Karpas-422 (cell line): ENCODE measurements around the gene SUSD6. TPM values are rescaled to one million over a fixed set of nuclear protein-coding genes. Genes with fewer than 3 reads are reported as not detected.

Experiments
- DNase-seq: peaks from one replicate; pipeline ENCODE4 v3.0.0-alpha.2; 2015
- H2AFZ ChIP-seq: fragments of 200-600 bp; sonication (generic); 2 replicates; pipeline ENCODE4 v1.6.1; 2014; ENCODE audit warnings: antibody characterized with exemption, low read length, mixed read lengths
- H3K27ac ChIP-seq: fragments of 200-600 bp; sonication (generic); 2 replicates; pipeline ENCODE4 v1.5.1; 2014; ENCODE audit warnings: mild to moderate bottlenecking, low read length, moderate library complexity
- H3K27me3 ChIP-seq: fragments of 200-600 bp; sonication (generic); 2 replicates; pipeline ENCODE4 v1.6.1; 2014; ENCODE audit warnings: low read length, mixed read lengths
- H3K36me3 ChIP-seq: fragments of 200-600 bp; sonication (generic); 2 replicates; pipeline ENCODE4 v1.6.1; 2014; ENCODE audit warnings: low read length, mixed read lengths; ENCODE audit not compliant: insufficient read depth
- H3K4me1 ChIP-seq: fragments of 200-600 bp; sonication (generic); 2 replicates; pipeline ENCODE4 v1.6.1; 2014; ENCODE audit warnings: mild to moderate bottlenecking, low read length, mixed read lengths
- H3K4me2 ChIP-seq: fragments of 200-600 bp; sonication (generic); 2 replicates; pipeline ENCODE4 v1.6.1; 2014; ENCODE audit warnings: low read length, low read depth, mild to moderate bottlenecking; ENCODE audit not compliant: poor library complexity, severe bottlenecking
- H3K4me3 ChIP-seq: fragments of 200-600 bp; sonication (generic); 2 replicates; pipeline ENCODE4 v1.5.1; 2014; ENCODE audit warnings: mild to moderate bottlenecking, antibody characterized with exemption, low read length, mixed read lengths
- H3K79me2 ChIP-seq: fragments of 200-600 bp; sonication (generic); 2 replicates; pipeline ENCODE4 v1.6.1; 2014; ENCODE audit warnings: mild to moderate bottlenecking, low read length, mixed read lengths
- H3K9ac ChIP-seq: fragments of 200-600 bp; sonication (generic); 2 replicates; pipeline ENCODE4 v1.6.0; 2014; ENCODE audit warnings: low read length
- H3K9me2 ChIP-seq: fragments of 200-600 bp; sonication (generic), shearing (Covaris generic); replicated peaks from 2 replicates; pipeline ENCODE4 v1.6.0; 2014; ENCODE audit warnings: mild to moderate bottlenecking, low read length, moderate library complexity; ENCODE audit not compliant: insufficient read depth
- H3K9me3 ChIP-seq: fragments of 300-700, 200-600 bp; sonication (generic); 2 replicates; pipeline ENCODE4 v1.6.1; 2014; ENCODE audit warnings: low read length, mixed read lengths
- H4K20me1 ChIP-seq: fragments of 200-600 bp; sonication (generic); 2 replicates; pipeline ENCODE4 v1.6.1; 2014; ENCODE audit warnings: mild to moderate bottlenecking, antibody characterized with exemption, low read length, low read depth; ENCODE audit not compliant: insufficient read depth
- total RNA-seq: library from RNA; depleted of rRNA; stranded (reverse); fragments of >200 nt; shearing (Covaris generic); gene quantifications from 2 replicates; pipeline ENCODE4 v1.2.3, GENCODE V29; 2014; ENCODE audit warnings: low replicate concordance

The SUSD6 gene
- total RNA-seq, 1 experiment from 2014 or later = 46.0 TPM

DNA sequence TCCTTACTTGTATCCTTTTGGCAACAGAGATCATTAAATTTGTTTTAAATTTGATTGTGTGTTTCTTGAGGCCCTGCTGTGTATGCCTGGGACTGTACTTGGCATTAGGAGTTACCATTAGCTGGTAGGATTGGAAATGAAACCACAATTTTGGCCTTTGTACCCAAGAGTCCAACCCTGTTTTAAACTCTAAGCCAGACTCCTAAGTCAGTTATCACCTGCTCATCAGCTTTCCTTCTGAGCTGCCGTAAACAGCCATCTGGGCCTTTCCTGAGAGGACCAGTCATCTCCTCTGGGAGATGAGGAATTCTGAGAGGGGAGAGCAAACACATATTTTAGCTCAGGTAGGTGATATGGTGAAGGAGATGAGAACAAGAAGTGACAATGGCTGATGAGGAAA is 81.2 kb downstream of the SUSD6 start:
- peaks cover 96% of the 10 kb centered on the region for H3K4me1 ChIP-seq
- no peaks in the 10 kb centered on the region for H3K9me2 ChIP-seq
- H3K27ac ChIP-seq = peak overlapping the region; percentile 90
- H2AFZ ChIP-seq = no peak overlapping the region
- no peaks in the 10 kb centered on the region for H3K27me3 ChIP-seq
- peak overlapping the region; percentile 75 for H3K4me2 ChIP-seq
- H3K36me3 ChIP-seq = no peaks in the 10 kb centered on the region
- H3K9ac ChIP-seq = peak overlapping the region; percentile 59
- H3K4me3 ChIP-seq = peak overlapping the region; percentile 26; the same call in 1 of the 2 replicates
- H4K20me1 ChIP-seq = no peaks in the 10 kb centered on the region; the same call in 1 of the 2 replicates
- H3K9me3 ChIP-seq = no peaks in the 10 kb centered on the region
- DNase-seq = no peak
- peaks cover 97% of the 10 kb centered on the region for H3K79me2 ChIP-seq

DNA sequence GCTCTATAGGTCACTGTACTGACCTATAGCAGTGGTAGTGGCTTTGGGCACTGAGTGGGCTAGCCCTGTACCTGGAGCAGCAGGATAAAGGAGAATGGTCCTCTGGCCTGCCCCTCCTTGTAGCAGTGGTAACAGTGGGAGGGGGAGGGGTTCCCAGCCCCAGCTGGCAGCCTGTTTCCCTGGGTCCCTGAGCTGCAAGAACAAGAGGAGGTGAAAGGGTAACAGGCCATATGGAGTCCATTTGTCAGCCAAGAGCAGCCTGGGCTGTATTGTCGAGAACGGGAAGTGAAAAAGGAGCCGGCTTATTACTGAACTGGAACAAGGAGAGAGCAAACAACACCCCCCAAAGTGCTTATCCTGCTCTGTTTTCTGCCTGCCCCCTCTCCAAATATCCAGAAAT is 81.7 kb downstream of the SUSD6 start:
- peaks cover 97% of the 10 kb centered on the region for H3K79me2 ChIP-seq
- H3K9ac ChIP-seq = peak overlapping the region; percentile 59
- peaks cover 90% of the 10 kb centered on the region for H3K4me1 ChIP-seq
- H3K4me3 ChIP-seq = peak overlapping the region; percentile 26; the same call in 1 of the 2 replicates
- H3K27me3 ChIP-seq = no peaks in the 10 kb centered on the region
- no peaks in the 10 kb centered on the region for H3K9me2 ChIP-seq
- H3K36me3 ChIP-seq = no peaks in the 10 kb centered on the region
- peak overlapping the region; percentile 90 for H3K27ac ChIP-seq
- H3K9me3 ChIP-seq = no peaks in the 10 kb centered on the region
- H2AFZ ChIP-seq = no peak overlapping the region
- DNase-seq = peak; percentile 94
- H4K20me1 ChIP-seq = no peaks in the 10 kb centered on the region; the same call in 1 of the 2 replicates
- peak overlapping the region; percentile 75 for H3K4me2 ChIP-seq

DNA sequence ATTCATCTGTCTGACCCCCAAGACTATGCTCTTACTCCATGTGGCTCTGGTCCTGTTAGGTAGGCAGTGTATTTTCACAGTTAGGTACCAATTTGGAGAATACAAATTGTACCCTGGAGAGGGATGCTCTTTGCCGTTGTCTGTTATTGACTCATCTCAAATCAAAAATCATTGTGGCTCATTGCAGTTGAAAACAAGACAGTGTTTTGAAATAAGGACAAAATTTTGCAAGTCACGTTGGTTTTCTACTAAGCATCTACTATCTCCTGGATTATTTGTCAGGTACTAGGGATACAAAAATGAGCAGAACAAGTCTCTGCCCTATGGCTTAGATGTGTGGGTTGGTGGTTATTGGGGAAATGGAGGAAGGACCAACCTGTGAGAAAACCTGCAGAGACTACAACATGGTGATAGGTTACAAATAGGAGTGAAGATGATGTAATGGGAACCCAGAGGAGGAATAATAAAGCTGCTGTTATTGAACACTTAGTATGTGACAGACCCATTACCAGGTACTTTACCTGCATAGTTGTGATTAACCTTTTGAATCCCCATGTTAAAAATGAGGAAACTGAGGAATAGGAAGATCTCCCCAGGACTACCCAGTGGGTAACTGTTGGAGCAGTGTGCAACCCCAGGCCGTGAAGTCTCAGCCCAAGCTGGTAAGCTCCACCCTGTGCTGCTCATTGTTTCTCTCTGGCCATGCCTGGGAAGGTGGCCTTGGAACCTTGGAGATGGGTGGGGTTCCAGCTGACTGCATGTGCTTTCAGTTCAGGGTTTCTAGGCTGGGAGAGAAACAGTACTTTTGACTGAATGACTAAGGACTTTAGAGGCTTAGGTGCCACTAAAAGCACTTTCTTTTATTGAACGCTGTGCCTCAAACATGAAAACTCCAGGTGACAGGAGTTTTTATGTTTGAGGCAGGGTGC is 82.7 kb downstream of the SUSD6 start:
- Histone ChIP-seq H4K20me1 (no peaks in the 10 kb centered on the region; the same call in 1 of the 2 replicates), H3K4me3 (peak overlapping the region; percentile 51; the same call in 1 of the 2 replicates), H3K9me3 (no peaks in the 10 kb centered on the region), H3K9ac (peak overlapping the region; percentile 59), H3K27me3 (no peaks in the 10 kb centered on the region), H3K4me2 (peak overlapping the region; percentile 75), H3K36me3 (no peaks in the 10 kb centered on the region), H3K27ac (peak overlapping the region; percentile 90), H3K79me2 (peaks cover 97% of the 10 kb centered on the region), H2AFZ (no peak overlapping the region), H3K9me2 (no peaks in the 10 kb centered on the region), H3K4me1 (peaks cover 89% of the 10 kb centered on the region)
- DNase-seq = peak; percentile 60

DNA sequence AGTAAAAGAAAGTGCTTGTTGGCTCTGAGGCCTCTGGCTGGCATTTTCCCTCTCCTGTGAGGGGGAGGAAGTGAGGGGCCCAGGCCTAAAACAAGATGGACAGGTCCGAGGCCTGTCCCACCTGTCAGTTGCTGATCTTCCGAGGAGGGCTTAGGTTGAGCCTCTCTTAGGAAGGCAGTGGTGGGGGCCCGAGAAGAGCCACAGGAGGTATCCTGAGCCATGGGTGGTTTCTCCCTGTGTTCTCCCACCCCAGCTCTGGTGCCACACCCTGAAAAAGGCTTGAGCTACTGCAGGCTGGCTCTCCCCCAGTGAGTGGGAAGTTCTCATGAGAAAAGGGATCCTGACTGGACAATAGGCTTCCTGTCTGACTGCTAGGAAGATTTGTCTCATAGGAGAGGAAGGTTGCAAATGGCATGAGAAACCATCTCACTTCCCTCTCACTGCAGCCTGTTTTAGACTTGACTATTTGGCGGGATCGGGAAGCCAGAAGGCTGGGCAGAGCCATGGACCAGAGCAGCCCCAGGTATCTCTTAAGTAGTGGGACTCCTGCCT is 83.4 kb downstream of the SUSD6 start:
- H3K9me2 ChIP-seq = no peaks in the 10 kb centered on the region
- peaks cover 90% of the 10 kb centered on the region for H3K4me1 ChIP-seq
- H3K79me2 ChIP-seq = peaks cover 97% of the 10 kb centered on the region
- H4K20me1 ChIP-seq = no peaks in the 10 kb centered on the region; the same call in 1 of the 2 replicates
- H3K4me2 ChIP-seq = peak overlapping the region; percentile 75
- H3K9ac ChIP-seq = peak overlapping the region; percentile 59
- H3K27me3 ChIP-seq = no peaks in the 10 kb centered on the region
- peak overlapping the region; percentile 90 for H3K27ac ChIP-seq
- H3K9me3 ChIP-seq = no peaks in the 10 kb centered on the region
- DNase-seq = no peak
- H2AFZ ChIP-seq = no peak overlapping the region
- peak overlapping the region; percentile 51 for H3K4me3 ChIP-seq
- no peaks in the 10 kb centered on the region for H3K36me3 ChIP-seq

DNA sequence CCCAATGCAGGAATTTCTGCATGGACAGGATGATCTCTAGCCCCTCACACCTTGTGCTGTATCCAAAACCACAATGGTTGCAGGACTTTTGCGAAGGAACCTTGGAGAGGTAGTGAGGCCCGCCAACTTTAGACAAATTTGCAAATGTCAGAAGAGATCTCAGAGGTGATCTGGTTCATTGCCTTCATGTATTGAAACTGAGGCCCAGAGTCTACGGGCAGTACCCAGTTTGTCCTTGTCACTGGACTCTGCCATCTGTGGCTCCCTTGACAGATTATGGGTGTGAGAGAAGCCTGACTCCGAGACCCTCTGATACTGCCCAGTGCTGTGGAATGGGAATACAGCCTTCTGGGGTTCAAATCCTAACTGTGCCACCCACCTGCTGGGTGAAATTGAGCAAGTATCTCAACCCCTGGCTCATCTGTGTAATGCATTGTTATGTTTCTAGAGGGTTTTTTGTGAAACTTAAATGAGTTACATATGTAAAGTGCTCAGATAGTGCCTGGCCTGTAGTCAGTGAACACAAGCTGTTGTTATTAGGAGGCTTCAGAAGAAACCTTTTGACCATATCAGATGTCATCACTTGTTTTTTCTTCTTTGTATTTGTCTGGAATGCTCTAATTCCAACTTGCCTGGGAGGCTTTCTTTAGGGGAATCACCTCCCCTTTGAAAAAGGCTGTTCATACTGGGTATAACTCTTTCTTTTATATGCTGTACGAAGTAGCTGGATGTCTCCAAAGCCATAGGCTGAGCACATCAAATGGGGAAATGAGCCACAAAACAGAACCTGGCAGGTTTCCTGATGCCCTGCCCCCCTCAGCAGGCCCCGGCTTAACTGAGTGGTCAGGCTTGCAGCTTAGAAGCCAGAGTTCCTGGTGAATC is 84.2 kb downstream of the SUSD6 start:
- Histone ChIP-seq H3K9me3 (no peaks in the 10 kb centered on the region), H3K36me3 (no peaks in the 10 kb centered on the region), H3K79me2 (peaks cover 97% of the 10 kb centered on the region), H2AFZ (no peak overlapping the region), H3K9ac (peak overlapping the region; percentile 59), H3K4me1 (peaks cover 90% of the 10 kb centered on the region), H4K20me1 (no peaks in the 10 kb centered on the region; the same call in 1 of the 2 replicates), H3K9me2 (no peaks in the 10 kb centered on the region), H3K4me3 (peak overlapping the region; percentile 51), H3K27me3 (no peaks in the 10 kb centered on the region), H3K27ac (peak overlapping the region; percentile 90), H3K4me2 (peak overlapping the region; percentile 75)
- DNase-seq = peak; percentile 81

DNA sequence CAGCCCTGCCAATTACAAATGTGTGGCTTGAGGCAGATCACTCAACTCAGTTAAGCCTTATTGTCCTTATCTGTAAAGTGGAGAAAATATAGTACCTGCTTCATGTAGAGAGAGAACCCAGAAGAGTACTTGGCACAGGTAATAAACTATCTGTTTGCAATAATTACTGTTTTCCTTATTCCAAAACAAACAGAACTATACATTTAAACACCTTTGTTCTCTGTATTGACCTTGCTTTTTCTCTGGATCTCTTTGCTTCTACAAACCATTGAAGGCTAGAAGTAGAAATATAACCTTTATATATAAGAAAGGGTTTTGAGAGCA is 84.8 kb downstream of the SUSD6 start:
- peak overlapping the region; percentile 51; the same call in 1 of the 2 replicates for H3K4me3 ChIP-seq
- H2AFZ ChIP-seq = no peak overlapping the region
- no peaks in the 10 kb centered on the region for H3K27me3 ChIP-seq
- peaks cover 90% of the 10 kb centered on the region for H3K4me1 ChIP-seq
- H3K27ac ChIP-seq = peak overlapping the region; percentile 90
- peaks cover 97% of the 10 kb centered on the region for H3K79me2 ChIP-seq
- H4K20me1 ChIP-seq = no peaks in the 10 kb centered on the region; the same call in 1 of the 2 replicates
- no peak for DNase-seq
- H3K9me2 ChIP-seq = no peaks in the 10 kb centered on the region
- peak overlapping the region; percentile 75 for H3K4me2 ChIP-seq
- H3K9me3 ChIP-seq = no peaks in the 10 kb centered on the region
- no peaks in the 10 kb centered on the region for H3K36me3 ChIP-seq
- peak overlapping the region; percentile 59 for H3K9ac ChIP-seq

DNA sequence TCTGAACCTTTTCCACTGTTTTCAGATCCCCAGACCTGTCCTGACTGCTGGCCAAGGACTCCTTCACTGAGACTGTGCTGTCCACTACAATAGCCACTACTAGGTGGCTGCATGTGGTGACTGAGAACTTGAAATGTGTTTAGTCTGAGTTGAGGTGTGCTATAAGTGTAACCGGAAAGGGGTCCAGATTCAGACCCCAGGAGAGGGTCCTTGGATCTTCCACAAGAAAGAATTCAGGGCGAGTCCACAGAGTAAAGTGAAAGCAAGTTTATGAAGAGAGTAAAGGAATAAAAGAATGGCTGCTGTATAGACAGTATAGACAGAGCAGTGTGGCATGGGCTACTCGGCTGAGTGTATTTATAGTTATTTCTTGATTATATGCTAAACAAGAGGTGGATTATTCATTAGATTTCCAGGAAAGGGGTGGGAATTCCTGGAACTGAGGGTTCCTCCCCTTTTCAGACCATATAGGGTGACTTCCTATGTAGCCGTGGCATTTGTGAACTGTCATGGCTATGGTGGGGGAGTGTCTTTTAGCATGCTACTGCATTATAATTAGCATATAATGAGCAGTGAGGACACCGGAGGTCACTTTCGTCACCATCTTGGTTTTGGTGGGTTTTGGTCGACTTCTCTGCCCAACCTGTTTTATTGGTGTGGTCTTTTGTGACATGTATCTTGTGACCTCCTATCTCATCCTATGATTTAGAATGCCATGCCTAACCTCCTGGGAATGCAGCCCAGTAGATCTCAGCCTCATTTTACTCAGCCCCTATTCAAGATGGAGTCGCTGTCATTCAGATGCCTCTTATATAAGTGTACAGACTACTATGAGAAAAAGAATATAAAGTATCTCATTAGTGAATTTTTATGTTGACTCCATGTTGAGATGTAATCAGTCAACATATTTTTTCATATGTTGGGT is 85.5 kb downstream of the SUSD6 start:
- Histone ChIP-seq H3K9me3 (no peaks in the 10 kb centered on the region), H3K9ac (peak overlapping the region; percentile 59; the same call in 1 of the 2 replicates), H3K36me3 (no peaks in the 10 kb centered on the region), H3K27me3 (no peaks in the 10 kb centered on the region), H3K27ac (peak overlapping the region; percentile 90), H3K79me2 (peaks cover 99% of the 10 kb centered on the region), H3K4me2 (peak overlapping the region; percentile 75), H3K4me1 (peaks cover 90% of the 10 kb centered on the region), H2AFZ (no peak overlapping the region), H3K9me2 (no peaks in the 10 kb centered on the region), H3K4me3 (peak overlapping the region; percentile 7; the same call in 1 of the 2 replicates), H4K20me1 (no peaks in the 10 kb centered on the region; the same call in 1 of the 2 replicates)
- peak; percentile 61 for DNase-seq
